GM12878 (cell line): Measurements from ENCODE around the gene BRSK2. TPM values are rescaled to one million over a fixed set of nuclear protein-coding genes. Genes with fewer than 3 reads are reported as not detected.

Experiments
- ATAC-seq: fragments of 200-7000 bp; cut with Tn5 transposase; 3 replicates; pipeline ENCODE4 v1.9.1; 2020; ENCODE audit warnings: mild to moderate bottlenecking, moderate library complexity
- BruUV-seq: library from RNA; stranded (reverse); fragments of 400-500 nt; replicated peaks from 2 replicates; lab custom pipeline; 2021; lab: Mats Ljungman, UMichigan
- CTCF ChIA-PET: fragments of 300-600 bp; sonication (Branson Sonifier 250); formaldehyde crosslinking; extraction: SDS; loops from one replicate; lab custom pipeline; 2021; ENCODE audit warnings: inconsistent platforms; lab: Yijun Ruan, JAX
- POLR2A ChIA-PET: fragments of 350-600 bp; formaldehyde crosslinking; extraction: SDS; loops from one replicate; lab custom pipeline; 2021; ENCODE audit warnings: inconsistent platforms; lab: Charles Lee
- RAD21 ChIA-PET: fragments of 300-600 bp; sonication (Branson Sonifier 250); formaldehyde crosslinking; loops from one replicate; lab custom pipeline; 2023; ENCODE audit warnings: antibody characterized with exemption; ENCODE audit not compliant: unreplicated experiment; lab: Charles Lee
- SMC1A ChIA-PET: fragments of 300-600 bp; sonication (Branson Sonifier 250); formaldehyde crosslinking; loops from one replicate; lab custom pipeline; 2023; ENCODE audit not compliant: unreplicated experiment, uncharacterized antibody; lab: Charles Lee
- DNase-seq: peaks from one replicate; pipeline ENCODE4 v3.0.0-alpha.2; 2011; ENCODE audit warnings: low read depth, low spot score
- FAIRE-seq: peaks from 3 replicates; lab custom pipeline; 2011; peaks lifted over from hg19 to GRCh38; lab: Jason Lieb, UNC
- H2AFZ ChIP-seq: 2 replicates; pipeline ENCODE4 v1.6.0; 2011; ENCODE audit warnings: low read depth, low read length, control low read depth; ENCODE audit not compliant: control insufficient read depth
- H3K27ac ChIP-seq: 2 replicates; pipeline ENCODE4 v1.5.1; 2011; ENCODE audit warnings: control low read depth; ENCODE audit not compliant: control insufficient read depth, insufficient read depth
- H3K27me3 ChIP-seq, 2 experiments: replicated peaks in 1 of 2; 2 replicates each; pipeline versions ENCODE4 v1.6.0 to v1.6.1; 2011; ENCODE audit warnings: low read length in 1 of 2; ENCODE audit not compliant: control insufficient read depth in 2 of 2, insufficient read depth in 2 of 2
- H3K36me3 ChIP-seq, 2 experiments: 2 replicates each; pipeline ENCODE4 v1.5.1; 2011; ENCODE audit warnings: low read length in 1 of 2; ENCODE audit not compliant: control insufficient read depth in 2 of 2, insufficient read depth in 2 of 2
- H3K4me1 ChIP-seq: 2 replicates; pipeline ENCODE4 v1.6.1; 2011; ENCODE audit warnings: mild to moderate bottlenecking, low read length, moderate library complexity, mixed read lengths; ENCODE audit not compliant: control insufficient read depth, insufficient read depth
- H3K4me2 ChIP-seq: 2 replicates; pipeline ENCODE4 v1.6.0; 2011; ENCODE audit warnings: control low read depth; ENCODE audit not compliant: control insufficient read depth, insufficient read depth
- H3K4me3 ChIP-seq: fragments of 200-600 bp; sonication (generic); 2 replicates; pipeline ENCODE4 v1.5.1; 2016
- H3K79me2 ChIP-seq: 2 replicates; pipeline ENCODE4 v1.6.0; 2011; ENCODE audit warnings: low read length; ENCODE audit not compliant: control insufficient read depth, insufficient read depth
- H3K9ac ChIP-seq: 2 replicates; pipeline ENCODE4 v1.8.0; 2011; ENCODE audit warnings: low read length, control low read depth, mixed read lengths; ENCODE audit not compliant: control insufficient read depth, insufficient read depth
- H3K9me3 ChIP-seq: replicated peaks from 3 replicates; pipeline ENCODE4 v1.5.1; 2011; ENCODE audit warnings: mild to moderate bottlenecking, low read length; ENCODE audit not compliant: control insufficient read depth, insufficient read depth
- H4K20me1 ChIP-seq: 2 replicates; pipeline ENCODE4 v1.6.0; 2011; ENCODE audit not compliant: control insufficient read depth, insufficient read depth
- MTA3 ChIP-seq: IDR thresholded peaks from 2 replicates; pipeline ENCODE4 v1.6.1; 2012; ENCODE audit warnings: low read length, inconsistent platforms, borderline replicate concordance
- NBN ChIP-seq: fragments of 450-650 bp; IDR thresholded peaks from 2 replicates; pipeline ENCODE4 v1.6.1; 2016
- NR2F1 ChIP-seq: fragments of 450-650 bp; conservative IDR thresholded peaks from 2 replicates; pipeline ENCODE4 v1.6.1; 2017; ENCODE audit warnings: mild to moderate bottlenecking
- POLR2AphosphoS5 ChIP-seq: IDR thresholded peaks from 2 replicates; pipeline ENCODE4 v1.6.1; 2011; ENCODE audit warnings: mild to moderate bottlenecking, low read length, inconsistent platforms
- SMAD1 ChIP-seq: fragments of 450-650 bp; IDR thresholded peaks from 2 replicates; pipeline ENCODE4 v1.6.1; 2018; ENCODE audit warnings: mild to moderate bottlenecking, low read depth; ENCODE audit not compliant: partially characterized antibody
- SMAD5 ChIP-seq: IDR thresholded peaks from 2 replicates; pipeline ENCODE4 v1.6.1; 2016; ENCODE audit warnings: antibody characterized with exemption, low read depth
- SUZ12 ChIP-seq: fragments of 200-600 bp; sonication (generic); IDR thresholded peaks from one replicate; pipeline ENCODE4 v1.6.1; 2018; ENCODE audit warnings: antibody characterized with exemption, mild to moderate bottlenecking; ENCODE audit not compliant: unreplicated experiment
- YBX1 ChIP-seq: fragments of 450-650 bp; IDR thresholded peaks from 2 replicates; pipeline ENCODE4 v1.6.1; 2016; ENCODE audit warnings: antibody characterized with exemption
- ZNF217 ChIP-seq: fragments of 450-650 bp; IDR thresholded peaks from 2 replicates; pipeline ENCODE4 v1.6.1; 2017; ENCODE audit warnings: antibody characterized with exemption, mild to moderate bottlenecking
- ZNF24 ChIP-seq: fragments of 450-650 bp; IDR thresholded peaks from 2 replicates; pipeline ENCODE4 v1.6.1; 2017; ENCODE audit warnings: antibody characterized with exemption, mild to moderate bottlenecking
- WGBS: methylation state at CpG from one replicate; pipeline ENCODE4 v1.1.6; 2016; ENCODE audit warnings: low lambda C conversion rate; ENCODE audit not compliant: insufficient replicate concordance, insufficient coverage; ENCODE audit errors: missing lambda C conversion rate; 5-methylcytosine and 5-hydroxymethylcytosine counted together
- in situ Hi-C: fragments of 300-500 bp; cut with MboI; formaldehyde crosslinking; loops from 9 replicates; pipeline ENCODE4 v1.14.3; 2018; ENCODE audit warnings: mixed read lengths
- intact Hi-C: fragments of 100-400 bp; cut with micrococcal nuclease; formaldehyde crosslinking; loops from one replicate; pipeline ENCODE4 v1.14.2; 2022; ENCODE audit not compliant: unreplicated experiment
- polyA plus RNA-seq, 11 experiments: library from polyadenylated mRNA; depleted of rRNA in 4 of 11; unstranded in 6 of 11; stranded (reverse) in 5 of 11; fragments of >200 nt; fragmentation: Nextera tagmentation in 4 of 11; fragmentation: Illumina TruSeq in 1 of 11; extraction: Ambion mirVana in 4 of 11; extraction: Trizol in 1 of 11; gene quantifications; 1 replicate in 1 of 11; 2 replicates in 10 of 11; pipeline versions ENCODE4 v1.2.1 to v1.2.3, GENCODE V29; 2011 to 2016; ENCODE audit warnings: inconsistent platforms in 2 of 11, missing spikeins in 2 of 11, low read depth in 1 of 11
- total RNA-seq, 4 experiments: library from RNA; depleted of rRNA in 3 of 4; stranded (reverse); fragments of >200 nt in 3 of 4; fragmentation: Illumina TruSeq in 1 of 4; extraction: Trizol in 1 of 4; gene quantifications; 2 replicates each; pipeline versions ENCODE4 v1.2.1 to v1.2.3, GENCODE V29; 2013 to 2021
- TF ChIP-seq, protein P1 (sequence below): IDR thresholded peaks from 2 replicates; pipeline ENCODE4 v1.6.1; 2011; ENCODE audit warnings: low read depth, mild to moderate bottlenecking, low read length, moderate library complexity, borderline replicate concordance; ENCODE audit errors: extremely low read depth
- TF ChIP-seq, protein P2 (sequence below): fragments of 450-650 bp; IDR thresholded peaks from 2 replicates; pipeline ENCODE4 v1.6.1; 2017; ENCODE audit warnings: mild to moderate bottlenecking, low read depth, inconsistent platforms; ENCODE audit not compliant: poor library complexity, severe bottlenecking

Gene BRSK2
- total and polyA plus RNA-seq, 10 of the 15 experiments (the other 5 are each of a cell fraction or from before 2014, with no cell fraction given) = 0.13 TPM; not detected in 9

DNA sequence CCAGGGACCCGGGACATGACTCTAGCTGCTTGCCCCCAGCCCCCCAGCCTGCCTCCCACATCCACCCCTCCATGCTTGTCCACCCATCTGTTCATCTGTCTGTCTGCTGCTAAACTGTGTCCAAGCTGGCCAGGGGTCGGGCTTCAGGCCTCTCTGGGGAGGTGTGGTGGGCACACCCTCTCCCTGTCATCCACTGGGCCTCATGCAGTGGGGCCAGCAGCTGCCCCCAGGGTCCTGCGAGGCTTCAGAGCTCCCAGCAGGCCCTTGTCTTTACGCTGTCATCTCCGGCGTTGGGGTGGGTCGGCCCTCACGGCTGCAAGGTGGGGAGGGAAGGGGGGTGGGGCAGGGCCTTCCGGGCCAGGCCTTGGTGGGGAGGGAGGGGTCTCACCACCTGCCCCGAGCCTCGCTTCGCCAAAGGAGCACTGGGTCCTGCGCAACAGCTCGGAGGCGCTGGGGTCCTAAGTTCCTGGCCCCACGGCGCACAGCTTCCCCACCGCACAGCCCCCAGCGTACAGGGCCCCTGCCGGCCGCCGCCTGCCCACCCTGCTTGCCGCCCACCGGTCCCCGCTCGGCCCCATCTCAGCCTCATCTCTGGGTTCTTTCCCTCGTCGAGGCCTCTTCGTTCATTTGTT is 70.1 kb downstream of the BRSK2 start (continued):
- TF ChIP-seq, protein P1, sequence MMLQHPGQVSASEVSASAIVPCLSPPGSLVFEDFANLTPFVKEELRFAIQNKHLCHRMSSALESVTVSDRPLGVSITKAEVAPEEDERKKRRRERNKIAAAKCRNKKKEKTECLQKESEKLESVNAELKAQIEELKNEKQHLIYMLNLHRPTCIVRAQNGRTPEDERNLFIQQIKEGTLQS = no peak
- TF ChIP-seq SMAD5 (no peak), YBX1 (no peak)
- TF ChIP-seq, all 136 proteins: peak for 0

DNA sequence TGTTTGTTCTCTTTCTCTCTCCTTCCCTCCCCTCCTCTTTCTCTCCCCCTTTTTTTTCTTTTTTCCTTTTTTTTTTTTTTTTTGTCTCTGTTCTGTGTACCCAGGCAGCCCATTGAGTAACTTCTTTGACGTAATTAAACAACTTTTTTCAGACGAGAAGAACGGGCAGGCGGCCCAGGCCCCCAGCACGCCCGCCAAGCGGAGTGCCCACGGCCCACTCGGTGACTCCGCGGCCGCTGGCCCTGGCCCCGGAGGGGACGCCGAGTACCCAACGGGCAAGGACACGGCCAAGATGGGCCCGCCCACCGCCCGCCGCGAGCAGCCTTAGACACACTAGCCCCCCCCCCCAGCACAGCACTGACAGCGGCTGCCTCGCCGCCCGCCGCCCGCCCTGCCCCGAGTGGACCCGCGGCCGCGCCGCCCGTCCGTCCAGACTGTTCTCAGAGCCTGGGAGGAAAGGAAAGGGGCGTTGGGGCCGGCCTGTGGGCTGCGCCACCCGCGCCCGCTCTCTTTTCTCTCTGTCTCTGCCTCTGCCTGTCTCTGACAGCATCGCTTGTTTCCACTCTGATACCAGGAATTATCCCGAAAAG is 70.8 kb downstream of the BRSK2 start:
- H3K27ac ChIP-seq = no peak overlapping the region
- no peak for ATAC-seq

More for the DNA sequence above, 70.8 kb downstream of the BRSK2 start:
- ChIA-PET SMC1A (no interaction called here), CTCF (no interaction called here), POLR2A (no interaction called here), RAD21 (no interaction called here)
- Histone ChIP-seq H4K20me1 (no peaks in the 10 kb centered on the region), H3K36me3 (no peaks in the 10 kb centered on the region), H3K4me1 (no peaks in the 10 kb centered on the region), H2AFZ (no peak overlapping the region), H3K79me2 (no peaks in the 10 kb centered on the region), H3K4me3 (no peak overlapping the region), H3K9ac (no peak overlapping the region), H3K4me2 (no peak overlapping the region), H3K9me3 (no peaks in the 10 kb centered on the region; the same call in 2 of the 3 replicates), H3K27me3 (no peaks in the 10 kb centered on the region)
- FAIRE-seq (no peak), DNase-seq (no peak)
- no peak for TF ChIP-seq SMAD1
- no peak for TF ChIP-seq ZNF217
- TF ChIP-seq, protein P2, sequence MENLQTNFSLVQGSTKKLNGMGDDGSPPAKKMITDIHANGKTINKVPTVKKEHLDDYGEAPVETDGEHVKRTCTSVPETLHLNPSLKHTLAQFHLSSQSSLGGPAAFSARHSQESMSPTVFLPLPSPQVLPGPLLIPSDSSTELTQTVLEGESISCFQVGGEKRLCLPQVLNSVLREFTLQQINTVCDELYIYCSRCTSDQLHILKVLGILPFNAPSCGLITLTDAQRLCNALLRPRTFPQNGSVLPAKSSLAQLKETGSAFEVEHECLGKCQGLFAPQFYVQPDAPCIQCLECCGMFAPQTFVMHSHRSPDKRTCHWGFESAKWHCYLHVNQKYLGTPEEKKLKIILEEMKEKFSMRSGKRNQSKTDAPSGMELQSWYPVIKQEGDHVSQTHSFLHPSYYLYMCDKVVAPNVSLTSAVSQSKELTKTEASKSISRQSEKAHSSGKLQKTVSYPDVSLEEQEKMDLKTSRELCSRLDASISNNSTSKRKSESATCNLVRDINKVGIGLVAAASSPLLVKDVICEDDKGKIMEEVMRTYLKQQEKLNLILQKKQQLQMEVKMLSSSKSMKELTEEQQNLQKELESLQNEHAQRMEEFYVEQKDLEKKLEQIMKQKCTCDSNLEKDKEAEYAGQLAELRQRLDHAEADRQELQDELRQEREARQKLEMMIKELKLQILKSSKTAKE = no peak
- TF ChIP-seq POLR2AphosphoS5 = no peak
- no peak for TF ChIP-seq NR2F1
- TF ChIP-seq MTA3 = no peak
- TF ChIP-seq NBN = no peak
- TF ChIP-seq ZNF24 = no peak
- no peak for TF ChIP-seq SUZ12
- WGBS = 96% methylated on average over 16 of the region's 44 CpGs
- in situ Hi-C loops = no loop called here
- intact Hi-C loops = no loop called here
- no TSS peak for BruUV-seq
